Neural progenitor cell (in vitro differentiated cells): ENCODE data around the gene SFXN5. TPM values are rescaled to one million over a fixed set of nuclear protein-coding genes. Genes with fewer than 3 reads are reported as not detected.

Experiments
- DNase-seq: peaks from one replicate; pipeline ENCODE4 v3.0.0-alpha.2; 2016; ENCODE audit warnings: low spot score
- H2AFZ ChIP-seq: fragments of 200-600 bp; sonication (generic); replicated peaks from 2 replicates; pipeline ENCODE4 v1.6.1; 2016; ENCODE audit warnings: antibody characterized with exemption
- H3F3A ChIP-seq: fragments of 200-600 bp; sonication (generic); 2 replicates; pipeline ENCODE4 v1.6.1; 2016; ENCODE audit warnings: antibody characterized with exemption, low read depth
- H3K27ac ChIP-seq: fragments of 200-600 bp; sonication (generic); 2 replicates; pipeline ENCODE4 v1.5.1; 2016; ENCODE audit warnings: mild to moderate bottlenecking
- H3K27me3 ChIP-seq: fragments of 200-600 bp; sonication (generic); 2 replicates; pipeline ENCODE4 v1.6.1; 2016; ENCODE audit warnings: mild to moderate bottlenecking, moderate library complexity
- H3K36me3 ChIP-seq: fragments of 200-600 bp; sonication (generic); 2 replicates; pipeline ENCODE4 v1.5.1; 2016
- H3K4me1 ChIP-seq: fragments of 200-600 bp; sonication (generic); 2 replicates; pipeline ENCODE4 v1.6.1; 2016; ENCODE audit warnings: mixed run types
- H3K4me2 ChIP-seq: fragments of 200-600 bp; sonication (generic); 2 replicates; pipeline ENCODE4 v1.6.1; 2016
- H3K4me3 ChIP-seq: fragments of 200-600 bp; sonication (generic); 2 replicates; pipeline ENCODE4 v1.5.1; 2016
- H3K79me2 ChIP-seq: fragments of 200-600 bp; sonication (generic); 2 replicates; pipeline ENCODE4 v1.6.1; 2016; ENCODE audit warnings: low read depth
- H3K9ac ChIP-seq: fragments of 200-600 bp; sonication (generic); 2 replicates; pipeline ENCODE4 v1.6.1; 2016
- H3K9me3 ChIP-seq: fragments of 200-600 bp; sonication (generic); 2 replicates; pipeline ENCODE4 v1.5.1; 2016; ENCODE audit warnings: low read depth
- H4K20me1 ChIP-seq: fragments of 200-600 bp; sonication (generic); 2 replicates; pipeline ENCODE4 v1.6.1; 2016; ENCODE audit warnings: low read depth
- H3K27ac Mint-ChIP-seq: 3 replicates; pipeline ENCODE4 v1.8.0; 2021; ENCODE audit warnings: mixed read lengths
- H3K27me3 Mint-ChIP-seq: 2 replicates; pipeline ENCODE4 v1.8.0; 2022; ENCODE audit warnings: low read depth, mild to moderate bottlenecking, inconsistent platforms, moderate library complexity, mixed read lengths; ENCODE audit not compliant: insufficient read depth
- H3K36me3 Mint-ChIP-seq: 3 replicates; pipeline ENCODE4 v1.8.0; 2021; ENCODE audit warnings: mixed read lengths
- H3K4me1 Mint-ChIP-seq: 3 replicates; pipeline ENCODE4 v1.8.0; 2021; ENCODE audit warnings: mixed read lengths
- H3K4me3 Mint-ChIP-seq: 3 replicates; pipeline ENCODE4 v1.8.0; 2021; ENCODE audit warnings: mild to moderate bottlenecking, moderate library complexity, mixed read lengths
- H3K9me3 Mint-ChIP-seq: 3 replicates; pipeline ENCODE4 v1.8.0; 2020; ENCODE audit warnings: mixed read lengths
- CTCF ChIP-seq: fragments of 200-600 bp; sonication (generic); IDR thresholded peaks from 2 replicates; pipeline ENCODE4 v1.5.1; 2017; ENCODE audit warnings: antibody characterized with exemption, mild to moderate bottlenecking
- EZH2 ChIP-seq: fragments of 200-600 bp; sonication (generic); IDR thresholded peaks from 2 replicates; pipeline ENCODE4 v1.6.1; 2017; ENCODE audit warnings: antibody characterized with exemption, mild to moderate bottlenecking, moderate library complexity
- EZH2phosphoT487 ChIP-seq: fragments of 200-600 bp; sonication (generic); IDR thresholded peaks from 2 replicates; pipeline ENCODE4 v1.6.1; 2017; ENCODE audit warnings: antibody characterized with exemption
- total RNA-seq: library from RNA; depleted of rRNA; stranded (reverse); fragments of >200 nt; gene quantifications from 2 replicates; pipeline ENCODE4 v1.2.3, GENCODE V29; 2015; ENCODE audit warnings: low replicate concordance

SFXN5 gene
- total RNA-seq, 1 donor from 2014 or later, result 3.4 TPM

- Histone ChIP-seq H3K9ac (no peak overlapping the region), H2AFZ (no peak overlapping the region), H3K27me3 (peaks cover 30% of the 10 kb centered on the region), H3K79me2 (no peaks in the 10 kb centered on the region), H3K9me3 (no peaks in the 10 kb centered on the region), H3K4me2 (no peak overlapping the region), H3K4me3 (no peak overlapping the region), H3K36me3 (no peaks in the 10 kb centered on the region), H3K4me1 (peaks cover 21% of the 10 kb centered on the region), H3K27ac (no peak overlapping the region), H4K20me1 (peaks cover 41% of the 10 kb centered on the region), H3F3A (peaks cover 23% of the 10 kb centered on the region)
- H3K27ac Mint-ChIP-seq, result no peak overlapping the region
- no peak overlapping the region for H3K4me3 Mint-ChIP-seq
- H3K4me1 Mint-ChIP-seq, result peaks cover 26% of the 10 kb centered on the region
- DNase-seq, result no peak
- no peaks in the 10 kb centered on the region for H3K36me3 Mint-ChIP-seq
- no peak for TF ChIP-seq CTCF
- no peak for TF ChIP-seq EZH2
- TF ChIP-seq EZH2phosphoT487, result no peak
- H3K9me3 Mint-ChIP-seq, result no peaks in the 10 kb centered on the region
- peaks cover 9% of the 10 kb centered on the region for H3K27me3 Mint-ChIP-seq
Observed at GRCh38 chr2:72992734-72993102, 78.8 kb downstream of the SFXN5 start.

- no peaks in the 10 kb centered on the region for H3K9me3 Mint-ChIP-seq
- peaks cover 23% of the 10 kb centered on the region for H3F3A ChIP-seq
- peaks cover 9% of the 10 kb centered on the region for H3K27me3 Mint-ChIP-seq
- H3K36me3 ChIP-seq, result no peaks in the 10 kb centered on the region
- no peaks in the 10 kb centered on the region for H3K79me2 ChIP-seq
- H3K27ac ChIP-seq, result no peak overlapping the region
- peaks cover 41% of the 10 kb centered on the region for H4K20me1 ChIP-seq
- no peaks in the 10 kb centered on the region for H3K9me3 ChIP-seq
- peaks cover 28% of the 10 kb centered on the region for H3K27me3 ChIP-seq
- H3K36me3 Mint-ChIP-seq, result no peaks in the 10 kb centered on the region
- H2AFZ ChIP-seq, result no peak overlapping the region
- DNase-seq, result no peak
- no peak overlapping the region for H3K27ac Mint-ChIP-seq
- no peak overlapping the region for H3K4me2 ChIP-seq
- no peak overlapping the region for H3K9ac ChIP-seq
- H3K4me1 Mint-ChIP-seq, result peaks cover 25% of the 10 kb centered on the region
- no peak overlapping the region for H3K4me3 Mint-ChIP-seq
- TF ChIP-seq EZH2phosphoT487, result no peak
- no peak for TF ChIP-seq CTCF
- no peak for TF ChIP-seq EZH2
- no peak overlapping the region for H3K4me3 ChIP-seq
- H3K4me1 ChIP-seq, result peaks cover 21% of the 10 kb centered on the region
Observed at GRCh38 chr2:72991980-72992733, 79.4 kb downstream of the SFXN5 start.

- Histone ChIP-seq H3K79me2 (no peaks in the 10 kb centered on the region), H3K4me1 (peaks cover 19% of the 10 kb centered on the region), H3K9me3 (no peaks in the 10 kb centered on the region), H3K27ac (no peak overlapping the region), H3K4me3 (no peak overlapping the region), H3K4me2 (no peak overlapping the region), H3K9ac (no peak overlapping the region), H3K36me3 (no peaks in the 10 kb centered on the region), H2AFZ (no peak overlapping the region), H3F3A (peaks cover 17% of the 10 kb centered on the region), H4K20me1 (peaks cover 34% of the 10 kb centered on the region), H3K27me3 (peaks cover 21% of the 10 kb centered on the region)
- Mint-ChIP-seq H3K27ac (no peak overlapping the region), H3K27me3 (peaks cover 11% of the 10 kb centered on the region), H3K4me3 (no peak overlapping the region), H3K36me3 (no peaks in the 10 kb centered on the region), H3K9me3 (no peaks in the 10 kb centered on the region), H3K4me1 (peaks cover 23% of the 10 kb centered on the region)
- no peak for DNase-seq
- no peak for TF ChIP-seq CTCF
- no peak for TF ChIP-seq EZH2phosphoT487
- TF ChIP-seq EZH2, result no peak
Observed at GRCh38 chr2:72991439-72991725, 80.1 kb downstream of the SFXN5 start.
